ENCODE results near the gene ALAD. TPM values are rescaled to one million over a fixed set of nuclear protein-coding genes. Genes with fewer than 3 reads are reported as not detected.

ALAD gene
- total and polyA plus RNA-seq, 9 of the 15 experiments (the other 6 are each of a cell fraction or from before 2014, with no cell fraction given) = 1.3 to 12.7 (median 6.8) TPM

- peak; percentile 53; the same call in 1 of the 2 replicates for TF ChIP-seq CLOCK (CRISPR knock-in tag; IDR thresholded peaks at IDR 0.05; ENCODE audit: borderline replicate concordance)
- TF ChIP-seq PRMT5 (CRISPR knock-in tag; IDR thresholded peaks at IDR 0.05) = no peak
- no peak for TF ChIP-seq NFATC3 (IDR thresholded peaks at IDR 0.05)
- no peak for TF ChIP-seq EP400 (IDR thresholded peaks at IDR 0.05)
- no peak for TF ChIP-seq NR0B1 (IDR thresholded peaks at IDR 0.05; ENCODE audit: partially characterized antibody)
- TF ChIP-seq HDAC2 (IDR thresholded peaks at IDR 0.05) = no peak
- peak; percentile 88 for TF ChIP-seq ZNF197 (CRISPR knock-in tag; IDR thresholded peaks at IDR 0.05; ENCODE audit: low read depth)
- TF ChIP-seq VEZF1 (CRISPR knock-in tag; IDR thresholded peaks at IDR 0.05) = no peak
- no peak for TF ChIP-seq ETS1 (conservative IDR thresholded peaks at IDR 0.05; ENCODE audit: control insufficient read depth, low read depth, low read length)
- TF ChIP-seq TCF7L2 (IDR thresholded peaks at IDR 0.05; ENCODE audit: low read depth, low read length) = no peak
- TF ChIP-seq ETV5 (CRISPR knock-in tag; IDR thresholded peaks at IDR 0.05; ENCODE audit: low read depth) = no peak
- TF ChIP-seq U2AF1 (optimal IDR thresholded peaks at IDR 0.05; ENCODE audit: low read depth, low read length) = no peak
- TF ChIP-seq E2F4 (CRISPR knock-in tag; IDR thresholded peaks at IDR 0.05; ENCODE audit: low read depth) = no peak
- no peak for TF ChIP-seq CTCFL (IDR thresholded peaks at IDR 0.05; ENCODE audit: borderline replicate concordance, insufficient read depth, low read depth, low read length, poor library complexity, severe bottlenecking)
- no peak for TF ChIP-seq ESRRB (CRISPR knock-in tag; IDR thresholded peaks at IDR 0.05; ENCODE audit: borderline replicate concordance)
Observed at GRCh38 chr9:113345671-113346070, 55.4 kb downstream of the ALAD start (continued).
